HCT116 (cell line): ENCODE data around the gene GDI1. TPM values are rescaled to one million over a fixed set of nuclear protein-coding genes. Genes with fewer than 3 reads are reported as not detected.

ENCODE experiments used
- ATAC-seq: fragments of 200-7000 bp; cut with Tn5 transposase; 2 replicates; pipeline ENCODE4 v1.9.1; 2020; ENCODE audit warnings: mild to moderate bottlenecking, moderate library complexity
- BruUV-seq: library from RNA; stranded (reverse); fragments of 400-500 nt; replicated peaks from 2 replicates; lab custom pipeline; 2021; lab: Mats Ljungman, UMichigan
- CTCF ChIA-PET: fragments of 300-600 bp; sonication (Branson Sonifier 250); formaldehyde crosslinking; loops from one replicate; lab custom pipeline; 2021; ENCODE audit warnings: antibody characterized with exemption; lab: Charles Lee
- POLR2A ChIA-PET: fragments of 300-600, 350-600 bp; sonication (Branson Sonifier 250); formaldehyde crosslinking; loops from one replicate; lab custom pipeline; 2021; ENCODE audit warnings: antibody characterized with exemption; lab: Charles Lee
- RAD21 ChIA-PET, 2 experiments: fragments of 300-600 bp; sonication (Branson Sonifier 250); formaldehyde crosslinking; loops; one replicate each; lab custom pipeline; 2023; ENCODE audit warnings: low total read pairs in 2 of 2; ENCODE audit not compliant: uncharacterized antibody in 2 of 2, unreplicated experiment in 2 of 2, low non-redundant PET in 1 of 2; lab: Charles Lee
- DNase-seq: peaks from one replicate; pipeline ENCODE4 v3.0.0-alpha.2; 2010; ENCODE audit warnings: low read depth, low spot score
- H2AFZ ChIP-seq: fragments of 200-600 bp; shearing (Covaris generic), sonication (generic); 2 replicates; pipeline ENCODE4 v1.6.1; 2017; ENCODE audit warnings: low read depth, mixed run types, mixed read lengths, antibody characterized with exemption, low read length; ENCODE audit not compliant: poor library complexity, severe bottlenecking
- H3K27ac ChIP-seq: 2 replicates; pipeline ENCODE4 v1.5.1; 2012; ENCODE audit warnings: low read depth, low read length
- H3K27me3 ChIP-seq: fragments of 200-600 bp; sonication (generic); 2 replicates; pipeline ENCODE4 v1.6.1; 2016; ENCODE audit warnings: mixed run types, low read length, mixed read lengths; ENCODE audit not compliant: insufficient read depth
- H3K36me3 ChIP-seq, 2 experiments: fragments of 200-500 bp in 1 of 2; fragments of 200-600 bp in 1 of 2; sonication (Bioruptor generic) in 1 of 2; sonication (generic) in 1 of 2; 2 replicates each; pipeline versions ENCODE4 v1.5.1 to v1.6.1; 2014 to 2016; ENCODE audit warnings: low read length in 2 of 2, inconsistent platforms in 1 of 2, mixed read lengths in 1 of 2, mixed run types in 1 of 2; ENCODE audit not compliant: insufficient read depth in 2 of 2, control insufficient read depth in 1 of 2
- H3K4me1 ChIP-seq, 2 experiments: fragments of 200-600 bp in 1 of 2; sonication (generic) in 1 of 2; 2 replicates each; pipeline versions ENCODE4 v1.5.1 to v1.6.1; 2012 to 2017; ENCODE audit warnings: low read length in 2 of 2, inconsistent platforms in 1 of 2, mild to moderate bottlenecking in 1 of 2, mixed read lengths in 1 of 2, mixed run types in 1 of 2, moderate library complexity in 1 of 2; ENCODE audit not compliant: insufficient read depth in 2 of 2, control insufficient read depth in 1 of 2
- H3K4me2 ChIP-seq: fragments of 200-600 bp; sonication (generic); 2 replicates; pipeline ENCODE4 v1.6.1; 2017; ENCODE audit warnings: mixed run types, low read length, mixed read lengths
- H3K4me3 ChIP-seq, 2 experiments: fragments of 200-600 bp in 1 of 2; sonication (generic) in 1 of 2; replicated peaks in 1 of 2; 2 replicates each; pipeline ENCODE4 v1.5.1; 2011 to 2016; ENCODE audit warnings: low read length in 2 of 2, control low read depth in 1 of 2, low read depth in 1 of 2, mild to moderate bottlenecking in 1 of 2, mixed read lengths in 1 of 2, mixed run types in 1 of 2
- H3K79me2 ChIP-seq: fragments of 200-600 bp; sonication (generic); 2 replicates; pipeline ENCODE4 v1.6.1; 2017; ENCODE audit warnings: mild to moderate bottlenecking, mixed run types, low read length, moderate library complexity, mixed read lengths; ENCODE audit not compliant: insufficient read depth
- H3K9ac ChIP-seq: fragments of 200-600 bp; sonication (generic); 2 replicates; pipeline ENCODE4 v1.6.1; 2016; ENCODE audit warnings: low read length, mixed read lengths
- H3K9me2 ChIP-seq: fragments of 200-600 bp; sonication (generic), shearing (Covaris generic); 2 replicates; pipeline ENCODE4 v1.6.1; 2017; ENCODE audit warnings: mixed run types, mild to moderate bottlenecking, moderate library complexity; ENCODE audit not compliant: insufficient read depth
- H3K9me3 ChIP-seq, 2 experiments: fragments of 200-500 bp in 1 of 2; fragments of 200-600 bp in 1 of 2; sonication (Bioruptor generic) in 1 of 2; sonication (generic) in 1 of 2; 2 replicates each; pipeline ENCODE4 v1.6.1; 2014 to 2017; ENCODE audit warnings: low read length in 2 of 2, mixed read lengths in 2 of 2, inconsistent platforms in 1 of 2, low read depth in 1 of 2, mild to moderate bottlenecking in 1 of 2, mixed run types in 1 of 2, moderate library complexity in 1 of 2; ENCODE audit not compliant: control insufficient read depth in 1 of 2, insufficient read depth in 1 of 2
- H4K20me1 ChIP-seq: fragments of 200-600 bp; sonication (generic), shearing (Covaris generic); 2 replicates; pipeline ENCODE4 v1.6.1; 2017; ENCODE audit warnings: mixed run types, mild to moderate bottlenecking, moderate library complexity; ENCODE audit not compliant: insufficient read depth
- EZH2 ChIP-seq: fragments of 200-600 bp; sonication (generic); IDR thresholded peaks from 2 replicates; pipeline ENCODE4 v1.6.1; 2017; ENCODE audit warnings: antibody characterized with exemption, mixed run types
- POLR2AphosphoS5 ChIP-seq: IDR thresholded peaks from 2 replicates; pipeline ENCODE4 v1.6.1; 2011; ENCODE audit warnings: mild to moderate bottlenecking, low read depth, low read length, moderate library complexity
- SIN3A ChIP-seq: IDR thresholded peaks from 2 replicates; pipeline ENCODE4 v1.6.1; 2012; ENCODE audit warnings: low read depth
- YY1 ChIP-seq: IDR thresholded peaks from 2 replicates; pipeline ENCODE4 v1.6.1; 2011; ENCODE audit warnings: low read length, low read depth, moderate library complexity, mild to moderate bottlenecking; ENCODE audit not compliant: insufficient replicate concordance; ENCODE audit errors: extremely low read depth
- ZBTB33 ChIP-seq: IDR thresholded peaks from 2 replicates; pipeline ENCODE4 v1.6.1; 2011; ENCODE audit warnings: mild to moderate bottlenecking, low read length, moderate library complexity; ENCODE audit not compliant: insufficient replicate concordance; ENCODE audit errors: extremely low read depth
- ZNF274 ChIP-seq: fragments of 200-500 bp; sonication (Bioruptor generic); IDR thresholded peaks from 2 replicates; pipeline ENCODE4 v1.6.1; 2014; ENCODE audit warnings: mild to moderate bottlenecking, low read depth, low read length, inconsistent platforms
- intact Hi-C: fragments of 100-400 bp; cut with micrococcal nuclease; formaldehyde crosslinking; loops from 2 replicates; pipeline ENCODE4 v1.10.0; 2022
- total RNA-seq: library from RNA; stranded (reverse); gene quantifications from one replicate; pipeline ENCODE4 v1.2.1, GENCODE V29; 2021; ENCODE audit not compliant: unreplicated experiment

Gene GDI1
- total RNA-seq, 1 experiment from 2014 or later = 122 TPM

GRCh38 chrX:154483325-154483724 lies 46.4 kb downstream of the GDI1 start:
- RAD21 ChIA-PET = no interaction called here
- no peak overlapping the region for H3K4me2 ChIP-seq
- POLR2A ChIA-PET = no interaction called here
- no peak for ATAC-seq
- H3K9me3 ChIP-seq = no peaks in the 10 kb centered on the region
- H3K9ac ChIP-seq = no peak overlapping the region
- DNase-seq = no peak
- no TSS peak for BruUV-seq
- TF ChIP-seq POLR2AphosphoS5 (no peak), ZBTB33 (no peak), YY1 (no peak), ZNF274 (no peak), EZH2 (no peak), SIN3A (no peak)
- peaks cover 10 to 32% of the 10 kb centered on the region in 2 experiments for H3K4me1 ChIP-seq
- no peak overlapping the region for H2AFZ ChIP-seq
- H3K79me2 ChIP-seq = peaks cover 15% of the 10 kb centered on the region
- H3K27ac ChIP-seq = no peak overlapping the region
- H3K36me3 ChIP-seq = peaks cover 0 to 10% of the 10 kb centered on the region in 2 experiments; a peak in 1 of 4 replicates
- H3K9me2 ChIP-seq = no peaks in the 10 kb centered on the region
- H4K20me1 ChIP-seq = no peaks in the 10 kb centered on the region
- intact Hi-C loops = no loop called here
- no peaks in the 10 kb centered on the region for H3K27me3 ChIP-seq
- CTCF ChIA-PET = no interaction called here
- no peak overlapping the region for H3K4me3 ChIP-seq
